K562 (cell line): ENCODE results near the gene RBM20. TPM values are rescaled to one million over a fixed set of nuclear protein-coding genes. Genes with fewer than 3 reads are reported as not detected.

Source experiments
- ATAC-seq: fragments of 200-7000 bp; cut with Tn5 transposase; 3 replicates; pipeline ENCODE4 v1.9.1; 2020; ENCODE audit warnings: moderate library complexity
- BruUV-seq: library from RNA; stranded (reverse); fragments of 400-500 nt; replicated peaks from 2 replicates; lab custom pipeline; 2021; lab: Mats Ljungman, UMichigan
- CTCF ChIA-PET: fragments of 300-600 bp; formaldehyde crosslinking; extraction: SDS; loops from one replicate; lab custom pipeline; 2021; ENCODE audit warnings: low intra/inter-chr PET ratio; lab: Yijun Ruan, JAX
- POLR2A ChIA-PET: fragments of 300-600, 350-650 bp; sonication (Branson Sonifier 250); formaldehyde crosslinking; extraction: SDS; loops from one replicate; lab custom pipeline; 2021; ENCODE audit warnings: antibody characterized with exemption, inconsistent platforms; lab: Yijun Ruan, JAX
- DNase-seq, 4 experiments: peaks; one replicate each; pipeline versions ENCODE4 v3.0.0 to v3.0.0-alpha.2; 2011 to 2018; ENCODE audit warnings: low spot score in 3 of 4, mixed read lengths in 3 of 4; ENCODE audit errors: extremely low read depth in 1 of 4
- FAIRE-seq: peaks from 2 replicates; lab custom pipeline; 2011; peaks lifted over from hg19 to GRCh38; lab: Jason Lieb, UNC
- H2AFZ ChIP-seq: 2 replicates; pipeline ENCODE4 v1.6.0; 2011; ENCODE audit warnings: low read depth, low read length, control low read depth, inconsistent platforms
- H3K27ac ChIP-seq: fragments of 200-600 bp; 3 replicates; pipeline ENCODE4 v1.8.0; 2011; ENCODE audit warnings: low read depth, mild to moderate bottlenecking, control low read depth, inconsistent platforms, low read length, moderate library complexity, mixed read lengths; ENCODE audit errors: extremely low read depth
- H3K27me3 ChIP-seq, 2 experiments: fragments of 300-600 bp in 1 of 2; 2 replicates in 1 of 2; 3 replicates in 1 of 2; pipeline versions ENCODE4 v1.6.0 to v1.8.0; 2011; ENCODE audit warnings: inconsistent platforms in 2 of 2, low read length in 2 of 2, mild to moderate bottlenecking in 1 of 2, mixed read lengths in 1 of 2, moderate library complexity in 1 of 2; ENCODE audit not compliant: control insufficient read depth in 2 of 2, insufficient read depth in 2 of 2
- H3K36me3 ChIP-seq: fragments of 300-600 bp; 3 replicates; pipeline ENCODE4 v1.8.0; 2011; ENCODE audit warnings: mild to moderate bottlenecking, low read length, inconsistent platforms; ENCODE audit not compliant: control insufficient read depth, insufficient read depth
- H3K4me1 ChIP-seq, 2 experiments: fragments of 200-600 bp in 1 of 2; replicated peaks in 1 of 2; 2 replicates in 1 of 2; 3 replicates in 1 of 2; pipeline versions ENCODE4 v1.5.1 to v1.8.0; 2011; ENCODE audit warnings: inconsistent platforms in 2 of 2, low read length in 2 of 2, mild to moderate bottlenecking in 1 of 2, mixed read lengths in 1 of 2, moderate library complexity in 1 of 2; ENCODE audit not compliant: control insufficient read depth in 2 of 2, insufficient read depth in 2 of 2
- H3K4me2 ChIP-seq: 2 replicates; pipeline ENCODE4 v1.6.1; 2011; ENCODE audit warnings: low read length, control low read depth, inconsistent platforms, mixed read lengths; ENCODE audit not compliant: insufficient read depth
- H3K4me3 ChIP-seq: fragments of 200-600 bp; sonication (generic), shearing (Covaris generic); 2 replicates; pipeline ENCODE4 v1.5.1; 2016; ENCODE audit warnings: control low read depth, inconsistent platforms
- H3K79me2 ChIP-seq: fragments of 200-600 bp; 3 replicates; pipeline ENCODE4 v1.8.0; 2011; ENCODE audit warnings: low read length, inconsistent platforms; ENCODE audit not compliant: control insufficient read depth, insufficient read depth
- H3K9ac ChIP-seq, 2 experiments: 2 replicates each; pipeline versions ENCODE4 v1.6.0 to v1.6.1; 2011; ENCODE audit warnings: low read depth in 2 of 2, low read length in 2 of 2, control low read depth in 1 of 2, inconsistent platforms in 1 of 2, mild to moderate bottlenecking in 1 of 2, mixed read lengths in 1 of 2; ENCODE audit not compliant: insufficient read depth in 1 of 2
- H3K9me1 ChIP-seq: one replicate; pipeline ENCODE4 v1.6.0; 2011; ENCODE audit warnings: inconsistent platforms, mild to moderate bottlenecking, low read length, moderate library complexity; ENCODE audit not compliant: control insufficient read depth, insufficient read depth
- H3K9me3 ChIP-seq: replicated peaks from 2 replicates; pipeline ENCODE4 v1.5.1; 2011; ENCODE audit warnings: low read depth, low read length, inconsistent platforms; ENCODE audit not compliant: control insufficient read depth, insufficient read depth
- H4K20me1 ChIP-seq: replicated peaks from 2 replicates; pipeline ENCODE4 v1.6.1; 2011; ENCODE audit warnings: low read length, inconsistent platforms, mixed read lengths; ENCODE audit not compliant: control insufficient read depth, insufficient read depth
- ATF6 ChIP-seq: sonication (generic); formaldehyde crosslinking; IDR thresholded peaks from 2 replicates; pipeline ENCODE4 v1.4.0; 2020; ENCODE audit warnings: mild to moderate bottlenecking, missing genetic modification reagents
- BRCA1 ChIP-seq, 2 experiments: fragments of 450-650 bp in 1 of 2; sonication (generic) in 1 of 2; formaldehyde crosslinking in 1 of 2; IDR thresholded peaks; 2 replicates each; pipeline versions ENCODE4 v1.5.0 to v1.6.1; 2017 to 2020; ENCODE audit warnings: mild to moderate bottlenecking in 1 of 2, missing genetic modification reagents in 1 of 2
- BRF2 ChIP-seq: IDR thresholded peaks from 3 replicates; pipeline ENCODE4 v1.6.1; 2011; ENCODE audit warnings: borderline replicate concordance, mild to moderate bottlenecking; ENCODE audit not compliant: insufficient read length, insufficient read depth
- FOXO4 ChIP-seq: fragments of 450-650 bp; formaldehyde crosslinking; IDR thresholded peaks from 2 replicates; pipeline ENCODE4 v1.4.0; 2020; ENCODE audit warnings: mild to moderate bottlenecking, moderate library complexity
- GATAD2B ChIP-seq: fragments of 450-650 bp; IDR thresholded peaks from 2 replicates; pipeline ENCODE4 v1.6.1; 2017; ENCODE audit warnings: mild to moderate bottlenecking, borderline replicate concordance
- MCM3 ChIP-seq: fragments of 450-650 bp; IDR thresholded peaks from 2 replicates; pipeline ENCODE4 v1.6.1; 2016
- SMARCB1 ChIP-seq: IDR thresholded peaks from 2 replicates; pipeline ENCODE4 v1.6.1; 2011; ENCODE audit warnings: improper control_type of control experiment, low read depth; ENCODE audit not compliant: insufficient read length
- ZHX1 ChIP-seq: fragments of 150-350 bp; conservative IDR thresholded peaks from 2 replicates; pipeline ENCODE4 v1.6.1; 2014; ENCODE audit warnings: low read length
- ZSCAN29 ChIP-seq: fragments of 450-650 bp; IDR thresholded peaks from 2 replicates; pipeline ENCODE4 v1.6.1; 2017
- in situ Hi-C: fragments of 300-500 bp; cut with MboI; formaldehyde crosslinking; loops from 4 replicates; pipeline ENCODE4 v1.15.0; 2018; ENCODE audit warnings: inconsistent platforms, mixed read lengths
- intact Hi-C: fragments of 100-400 bp; cut with micrococcal nuclease; formaldehyde crosslinking; loops from 2 replicates; pipeline ENCODE4 v1.14.2; 2022
- polyA plus RNA-seq, 8 experiments: library from polyadenylated mRNA; depleted of rRNA in 4 of 8; stranded (reverse) in 5 of 8; unstranded in 3 of 8; fragments of >200 nt; fragmentation: Nextera tagmentation in 2 of 8; fragmentation: Illumina TruSeq in 1 of 8; extraction: Ambion mirVana in 2 of 8; extraction: Trizol in 1 of 8; gene quantifications; 2 replicates each; pipeline versions ENCODE4 v1.2.1 to v1.2.3, GENCODE V29; 2011 to 2014; ENCODE audit warnings: inconsistent platforms in 1 of 8, missing spikeins in 1 of 8
- total RNA-seq, 7 experiments: library from RNA; depleted of rRNA in 6 of 7; stranded (reverse); fragments of >200 nt in 6 of 7; fragmentation: Illumina TruSeq in 2 of 7; extraction: Trizol in 2 of 7; gene quantifications; 2 replicates each; pipeline versions ENCODE4 v1.2.1 to v1.2.3, GENCODE V29; 2011 to 2021; ENCODE audit warnings: low replicate concordance in 1 of 7

The RBM20 gene
- total and polyA plus RNA-seq, 9 of the 15 experiments (the other 6 are each of a cell fraction or from before 2014, with no cell fraction given) = 0.63 to 5.7 (median 3.2) TPM

- CTCF ChIA-PET = no interaction called here
- intact Hi-C loops = no loop called here
- no peak for FAIRE-seq
Observed at GRCh38 chr10:110631934-110632333, 12.2 kb upstream of the RBM20 start.

More at GRCh38 chr10:110631934-110632333, 12.2 kb upstream of the RBM20 start:
- no peaks in the 10 kb centered on the region for H3K36me3 ChIP-seq
- no peak overlapping the region for H3K9ac ChIP-seq
- H3K27ac ChIP-seq = no peak overlapping the region
- H3K27me3 ChIP-seq = no peaks in the 10 kb centered on the region
- no peak overlapping the region for H3K4me3 ChIP-seq
- no peaks in the 10 kb centered on the region for H3K79me2 ChIP-seq
- in situ Hi-C loops = loop anchor here (5.0 kb wide), 1 partner anchor 35 kb away; no protein-coding TSS in a partner anchor
- H3K4me1 ChIP-seq = no peaks in the 10 kb centered on the region
- DNase-seq (no peak), ATAC-seq (no peak)
- no peaks in the 10 kb centered on the region for H3K9me1 ChIP-seq
- no peak for TF ChIP-seq ZHX1
- no peak for TF ChIP-seq BRF2
- no peak for TF ChIP-seq BRCA1 (IDR thresholded peaks at IDR 0.05)
- no peak for TF ChIP-seq BRCA1 (CRISPR knock-in tag; IDR thresholded peaks at IDR 0.05)
- no peak for TF ChIP-seq FOXO4 (CRISPR knock-in tag)
- no peak for TF ChIP-seq GATAD2B
- no peak for TF ChIP-seq ZSCAN29
- no peak for TF ChIP-seq SMARCB1
- TF ChIP-seq ATF6 (CRISPR knock-in tag) = no peak
- no peak for TF ChIP-seq MCM3
- POLR2A ChIA-PET = no interaction called here
- no peak overlapping the region for H2AFZ ChIP-seq
- no TSS peak for BruUV-seq
- no peaks in the 10 kb centered on the region for H3K9me3 ChIP-seq
- H3K4me2 ChIP-seq = no peak overlapping the region
- no peaks in the 10 kb centered on the region for H4K20me1 ChIP-seq
